HepG2 (cell line): Measurements from ENCODE around the gene CDA. TPM values are rescaled to one million over a fixed set of nuclear protein-coding genes. Genes with fewer than 3 reads are reported as not detected.

Source experiments
- AKAP8 ChIP-seq: sonication (generic); formaldehyde crosslinking; IDR thresholded peaks from 2 replicates; pipeline ENCODE4 v1.5.1; 2020; ENCODE audit warnings: mild to moderate bottlenecking, missing genetic modification reagents
- DNMT3B ChIP-seq: conservative IDR thresholded peaks from 2 replicates; pipeline ENCODE4 v1.6.1; 2016; ENCODE audit warnings: missing biosample characterization, control low read depth
- KDM2A ChIP-seq: sonication (generic); formaldehyde crosslinking; IDR thresholded peaks from 2 replicates; pipeline ENCODE4 v1.4.0; 2020; ENCODE audit warnings: low read depth, missing genetic modification reagents, borderline replicate concordance
- KMT2A ChIP-seq: sonication (generic); formaldehyde crosslinking; IDR thresholded peaks from 2 replicates; pipeline ENCODE4 v1.4.0; 2020; ENCODE audit warnings: missing genetic modification reagents
- MED8 ChIP-seq: sonication (generic); formaldehyde crosslinking; IDR thresholded peaks from 2 replicates; pipeline ENCODE4 v1.8.1; 2023; ENCODE audit warnings: mild to moderate bottlenecking, missing genetic modification reagents; ENCODE audit not compliant: insufficient replicate concordance
- MYC ChIP-seq: sonication (generic); formaldehyde crosslinking; IDR thresholded peaks from 2 replicates; pipeline ENCODE4 v1.9.0; 2021; ENCODE audit warnings: missing genetic modification reagents, borderline replicate concordance
- PAWR ChIP-seq: sonication (generic); formaldehyde crosslinking; IDR thresholded peaks from 2 replicates; pipeline ENCODE4 v1.4.0; 2020; ENCODE audit warnings: missing genetic modification reagents, mild to moderate bottlenecking, borderline replicate concordance
- PHF8 ChIP-seq: sonication (generic); formaldehyde crosslinking; IDR thresholded peaks from 2 replicates; pipeline ENCODE4 v1.5.0; 2020; ENCODE audit warnings: missing genetic modification reagents
- SAP130 ChIP-seq: IDR thresholded peaks from 2 replicates; pipeline ENCODE4 v1.6.1; 2016; ENCODE audit warnings: low read depth
- SNAI1 ChIP-seq: sonication (generic); formaldehyde crosslinking; IDR thresholded peaks from 2 replicates; pipeline ENCODE4 v1.5.0; 2020; ENCODE audit warnings: mild to moderate bottlenecking, missing genetic modification reagents, borderline replicate concordance
- SPEN ChIP-seq: sonication (generic); formaldehyde crosslinking; IDR thresholded peaks from 2 replicates; pipeline ENCODE4 v1.5.1; 2020; ENCODE audit warnings: low read depth, mild to moderate bottlenecking, missing genetic modification reagents
- TMF1 ChIP-seq: sonication (generic); formaldehyde crosslinking; IDR thresholded peaks from 2 replicates; pipeline ENCODE4 v1.8.1; 2022; ENCODE audit warnings: low read depth, missing genetic modification reagents
- WIZ ChIP-seq: sonication (generic); formaldehyde crosslinking; IDR thresholded peaks from 2 replicates; pipeline ENCODE4 v1.5.1; 2020; ENCODE audit warnings: mild to moderate bottlenecking, missing genetic modification reagents
- ZBTB38 ChIP-seq: sonication (generic); formaldehyde crosslinking; IDR thresholded peaks from 2 replicates; pipeline ENCODE4 v1.5.1; 2020; ENCODE audit warnings: mild to moderate bottlenecking, missing genetic modification reagents
- ZBTB7A ChIP-seq: sonication (generic); formaldehyde crosslinking; IDR thresholded peaks from 2 replicates; pipeline ENCODE4 v1.8.0; 2022; ENCODE audit warnings: mild to moderate bottlenecking, missing genetic modification reagents
- ZNF20 ChIP-seq: sonication (generic); formaldehyde crosslinking; IDR thresholded peaks from 2 replicates; pipeline ENCODE4 v1.4.0; 2020; ENCODE audit warnings: mild to moderate bottlenecking, moderate library complexity, missing genetic modification reagents
- ZNF333 ChIP-seq: sonication (generic); formaldehyde crosslinking; IDR thresholded peaks from 2 replicates; pipeline ENCODE4 v1.4.0; 2020; ENCODE audit warnings: mild to moderate bottlenecking, missing genetic modification reagents, borderline replicate concordance
- ZNF563 ChIP-seq: sonication (generic); formaldehyde crosslinking; IDR thresholded peaks from 2 replicates; pipeline ENCODE4 v1.8.0; 2022; ENCODE audit warnings: mild to moderate bottlenecking, moderate library complexity, missing genetic modification reagents
- ZNF790 ChIP-seq: sonication (generic); formaldehyde crosslinking; IDR thresholded peaks from 2 replicates; pipeline ENCODE4 v1.8.0; 2022; ENCODE audit warnings: missing genetic modification reagents, mild to moderate bottlenecking, borderline replicate concordance
- ZNF850 ChIP-seq: sonication (generic); formaldehyde crosslinking; conservative IDR thresholded peaks from 2 replicates; pipeline ENCODE4 v1.9.0; 2021; ENCODE audit warnings: mild to moderate bottlenecking, missing genetic modification reagents
- polyA plus RNA-seq, 8 experiments: library from polyadenylated mRNA; depleted of rRNA in 3 of 8; stranded (reverse) in 7 of 8; unstranded in 1 of 8; fragments of >200 nt; fragmentation: Illumina TruSeq in 4 of 8; extraction: Trizol in 4 of 8; gene quantifications; 2 replicates each; pipeline versions ENCODE4 v1.2.1 to v1.2.3, GENCODE V29; 2011 to 2016; ENCODE audit warnings: low read depth in 4 of 8, missing spikeins in 1 of 8, mixed read lengths in 1 of 8; ENCODE audit not compliant: insufficient read depth in 1 of 8
- total RNA-seq, 5 experiments: library from RNA; depleted of rRNA; stranded (reverse); fragments of >200 nt; fragmentation: Illumina TruSeq; extraction: Trizol; gene quantifications; 2 replicates each; pipeline ENCODE4 v1.2.3, GENCODE V29; 2016; ENCODE audit warnings: low read depth in 1 of 5
- TF ChIP-seq, protein P1 (sequence below): sonication (generic); formaldehyde crosslinking; IDR thresholded peaks from 2 replicates; pipeline ENCODE4 v1.8.0; 2022; ENCODE audit warnings: missing genetic modification reagents, mild to moderate bottlenecking, moderate library complexity, borderline replicate concordance
- TF ChIP-seq, protein P2 (sequence below): sonication (generic); formaldehyde crosslinking; IDR thresholded peaks from 2 replicates; pipeline ENCODE4 v1.9.0; 2022; ENCODE audit warnings: low read depth, missing genetic modification reagents
- TF ChIP-seq, protein P3 (sequence below): sonication (generic); formaldehyde crosslinking; IDR thresholded peaks from 2 replicates; pipeline ENCODE4 v1.4.0; 2020; ENCODE audit warnings: missing genetic modification reagents

The CDA gene
- total and polyA plus RNA-seq, 2 of the 13 experiments (the other 11 are each of a cell fraction or from before 2014, with no cell fraction given), result 0.66 to 2.1 TPM

DNA sequence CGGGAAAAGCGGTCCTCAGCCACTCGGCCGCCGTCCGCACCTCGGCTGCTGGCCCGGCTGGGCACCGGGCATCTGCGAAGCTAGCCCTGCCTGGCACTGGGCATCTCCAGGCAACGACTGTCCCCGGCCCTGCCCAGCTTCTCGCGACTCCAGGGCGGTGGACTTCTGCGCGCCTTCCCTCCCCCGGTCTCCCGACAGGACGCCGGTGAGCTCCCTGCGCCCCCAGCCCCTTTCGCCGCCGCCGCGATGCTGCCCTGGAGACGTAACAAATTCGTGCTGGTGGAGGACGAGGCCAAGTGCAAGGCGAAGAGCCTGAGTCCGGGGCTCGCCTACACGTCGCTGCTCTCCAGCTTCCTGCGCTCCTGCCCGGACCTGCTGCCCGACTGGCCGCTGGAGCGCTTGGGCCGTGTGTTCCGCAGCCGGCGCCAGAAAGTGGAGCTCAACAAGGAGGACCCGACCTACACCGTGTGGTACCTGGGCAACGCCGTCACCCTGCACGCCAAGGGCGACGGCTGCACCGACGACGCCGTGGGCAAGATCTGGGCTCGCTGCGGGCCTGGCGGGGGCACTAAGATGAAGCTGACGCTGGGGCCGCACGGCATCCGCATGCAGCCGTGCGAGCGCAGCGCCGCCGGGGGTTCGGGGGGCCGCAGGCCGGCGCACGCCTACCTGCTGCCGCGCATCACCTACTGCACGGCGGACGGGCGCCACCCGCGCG is 36.0 kb upstream of the CDA start (continued):
- peak; percentile 17 for TF ChIP-seq MED8
- TF ChIP-seq, protein P1, sequence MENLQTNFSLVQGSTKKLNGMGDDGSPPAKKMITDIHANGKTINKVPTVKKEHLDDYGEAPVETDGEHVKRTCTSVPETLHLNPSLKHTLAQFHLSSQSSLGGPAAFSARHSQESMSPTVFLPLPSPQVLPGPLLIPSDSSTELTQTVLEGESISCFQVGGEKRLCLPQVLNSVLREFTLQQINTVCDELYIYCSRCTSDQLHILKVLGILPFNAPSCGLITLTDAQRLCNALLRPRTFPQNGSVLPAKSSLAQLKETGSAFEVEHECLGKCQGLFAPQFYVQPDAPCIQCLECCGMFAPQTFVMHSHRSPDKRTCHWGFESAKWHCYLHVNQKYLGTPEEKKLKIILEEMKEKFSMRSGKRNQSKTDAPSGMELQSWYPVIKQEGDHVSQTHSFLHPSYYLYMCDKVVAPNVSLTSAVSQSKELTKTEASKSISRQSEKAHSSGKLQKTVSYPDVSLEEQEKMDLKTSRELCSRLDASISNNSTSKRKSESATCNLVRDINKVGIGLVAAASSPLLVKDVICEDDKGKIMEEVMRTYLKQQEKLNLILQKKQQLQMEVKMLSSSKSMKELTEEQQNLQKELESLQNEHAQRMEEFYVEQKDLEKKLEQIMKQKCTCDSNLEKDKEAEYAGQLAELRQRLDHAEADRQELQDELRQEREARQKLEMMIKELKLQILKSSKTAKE, result 0 out of 2 replicates have a peak, but pooled peaks have one; percentile 10
- peak; percentile 1; the same call in 1 of the 2 replicates for TF ChIP-seq MYC (CRISPR knock-in tag)
- peak; percentile 39; the same call in 1 of the 2 replicates for TF ChIP-seq SPEN (CRISPR knock-in tag)
- no peak for TF ChIP-seq ZNF20 (CRISPR knock-in tag)
- TF ChIP-seq WIZ (CRISPR knock-in tag), result peak; percentile 64; the same call in 1 of the 2 replicates
- peak; percentile 46; the same call in 1 of the 2 replicates for TF ChIP-seq KDM2A (CRISPR knock-in tag)
- TF ChIP-seq TMF1, result 0 out of 2 replicates have a peak, but pooled peaks have one; percentile 14
- peak; percentile 22; the same call in 1 of the 2 replicates for TF ChIP-seq PHF8
- no peak for TF ChIP-seq PAWR
- TF ChIP-seq AKAP8 (CRISPR knock-in tag), result peak; percentile 45; the same call in 1 of the 2 replicates
- TF ChIP-seq SAP130 (CRISPR knock-in tag), result peak; percentile 4; the same call in 1 of the 2 replicates
- TF ChIP-seq, protein P2, sequence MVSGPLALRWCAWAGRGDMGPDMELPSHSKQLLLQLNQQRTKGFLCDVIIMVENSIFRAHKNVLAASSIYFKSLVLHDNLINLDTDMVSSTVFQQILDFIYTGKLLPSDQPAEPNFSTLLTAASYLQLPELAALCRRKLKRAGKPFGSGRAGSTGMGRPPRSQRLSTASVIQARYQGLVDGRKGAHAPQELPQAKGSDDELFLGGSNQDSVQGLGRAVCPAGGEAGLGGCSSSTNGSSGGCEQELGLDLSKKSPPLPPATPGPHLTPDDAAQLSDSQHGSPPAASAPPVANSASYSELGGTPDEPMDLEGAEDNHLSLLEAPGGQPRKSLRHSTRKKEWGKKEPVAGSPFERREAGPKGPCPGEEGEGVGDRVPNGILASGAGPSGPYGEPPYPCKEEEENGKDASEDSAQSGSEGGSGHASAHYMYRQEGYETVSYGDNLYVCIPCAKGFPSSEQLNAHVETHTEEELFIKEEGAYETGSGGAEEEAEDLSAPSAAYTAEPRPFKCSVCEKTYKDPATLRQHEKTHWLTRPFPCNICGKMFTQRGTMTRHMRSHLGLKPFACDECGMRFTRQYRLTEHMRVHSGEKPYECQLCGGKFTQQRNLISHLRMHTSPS, result 0 out of 2 replicates have a peak, but pooled peaks have one; percentile 37
- TF ChIP-seq ZNF563, result peak; percentile 68; the same call in 1 of the 2 replicates
- 0 out of 2 replicates have a peak, but pooled peaks have one; percentile 60 for TF ChIP-seq ZNF790 (CRISPR knock-in tag)
- TF ChIP-seq ZNF850 (CRISPR knock-in tag), result no peak
- TF ChIP-seq, protein P3, sequence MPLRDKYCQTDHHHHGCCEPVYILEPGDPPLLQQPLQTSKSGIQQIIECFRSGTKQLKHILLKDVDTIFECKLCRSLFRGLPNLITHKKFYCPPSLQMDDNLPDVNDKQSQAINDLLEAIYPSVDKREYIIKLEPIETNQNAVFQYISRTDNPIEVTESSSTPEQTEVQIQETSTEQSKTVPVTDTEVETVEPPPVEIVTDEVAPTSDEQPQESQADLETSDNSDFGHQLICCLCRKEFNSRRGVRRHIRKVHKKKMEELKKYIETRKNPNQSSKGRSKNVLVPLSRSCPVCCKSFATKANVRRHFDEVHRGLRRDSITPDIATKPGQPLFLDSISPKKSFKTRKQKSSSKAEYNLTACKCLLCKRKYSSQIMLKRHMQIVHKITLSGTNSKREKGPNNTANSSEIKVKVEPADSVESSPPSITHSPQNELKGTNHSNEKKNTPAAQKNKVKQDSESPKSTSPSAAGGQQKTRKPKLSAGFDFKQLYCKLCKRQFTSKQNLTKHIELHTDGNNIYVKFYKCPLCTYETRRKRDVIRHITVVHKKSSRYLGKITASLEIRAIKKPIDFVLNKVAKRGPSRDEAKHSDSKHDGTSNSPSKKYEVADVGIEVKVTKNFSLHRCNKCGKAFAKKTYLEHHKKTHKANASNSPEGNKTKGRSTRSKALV, result peak; percentile 76; the same call in 1 of the 2 replicates
- peak; percentile 23; the same call in 1 of the 2 replicates for TF ChIP-seq KMT2A (CRISPR knock-in tag)
- 0 out of 2 replicates have a peak, but pooled peaks have one; percentile 42 for TF ChIP-seq SNAI1 (CRISPR knock-in tag)
- peak; percentile 18; the same call in 1 of the 2 replicates for TF ChIP-seq ZBTB38 (CRISPR knock-in tag)
- TF ChIP-seq ZBTB7A, result peak; percentile 35
- no peak for TF ChIP-seq DNMT3B (CRISPR knock-in tag)
- peak; percentile 83; the same call in 1 of the 2 replicates for TF ChIP-seq ZNF333 (CRISPR knock-in tag)
